GM12878 (cell line): ENCODE measurements around the gene ACTR5. TPM values are rescaled to one million over a fixed set of nuclear protein-coding genes. Genes with fewer than 3 reads are reported as not detected.

Experiments
- ATAC-seq: fragments of 200-7000 bp; cut with Tn5 transposase; 3 replicates; pipeline ENCODE4 v1.9.1; 2020; ENCODE audit warnings: mild to moderate bottlenecking, moderate library complexity
- BruUV-seq: library from RNA; stranded (reverse); fragments of 400-500 nt; replicated peaks from 2 replicates; lab custom pipeline; 2021; lab: Mats Ljungman, UMichigan
- CTCF ChIA-PET: fragments of 300-600 bp; sonication (Branson Sonifier 250); formaldehyde crosslinking; extraction: SDS; loops from one replicate; lab custom pipeline; 2021; ENCODE audit warnings: inconsistent platforms; lab: Yijun Ruan, JAX
- POLR2A ChIA-PET: fragments of 350-600 bp; formaldehyde crosslinking; extraction: SDS; loops from one replicate; lab custom pipeline; 2021; ENCODE audit warnings: inconsistent platforms; lab: Charles Lee
- RAD21 ChIA-PET: fragments of 300-600 bp; sonication (Branson Sonifier 250); formaldehyde crosslinking; loops from one replicate; lab custom pipeline; 2023; ENCODE audit warnings: antibody characterized with exemption; ENCODE audit not compliant: unreplicated experiment; lab: Charles Lee
- SMC1A ChIA-PET: fragments of 300-600 bp; sonication (Branson Sonifier 250); formaldehyde crosslinking; loops from one replicate; lab custom pipeline; 2023; ENCODE audit not compliant: unreplicated experiment, uncharacterized antibody; lab: Charles Lee
- DNase-seq: peaks from one replicate; pipeline ENCODE4 v3.0.0-alpha.2; 2011; ENCODE audit warnings: low read depth, low spot score
- FAIRE-seq: peaks from 3 replicates; lab custom pipeline; 2011; peaks lifted over from hg19 to GRCh38; lab: Jason Lieb, UNC
- H2AFZ ChIP-seq: 2 replicates; pipeline ENCODE4 v1.6.0; 2011; ENCODE audit warnings: low read depth, low read length, control low read depth; ENCODE audit not compliant: control insufficient read depth
- H3K27ac ChIP-seq: 2 replicates; pipeline ENCODE4 v1.5.1; 2011; ENCODE audit warnings: control low read depth; ENCODE audit not compliant: control insufficient read depth, insufficient read depth
- H3K27me3 ChIP-seq, 2 experiments: replicated peaks in 1 of 2; 2 replicates each; pipeline versions ENCODE4 v1.6.0 to v1.6.1; 2011; ENCODE audit warnings: low read length in 1 of 2; ENCODE audit not compliant: control insufficient read depth in 2 of 2, insufficient read depth in 2 of 2
- H3K36me3 ChIP-seq, 2 experiments: 2 replicates each; pipeline ENCODE4 v1.5.1; 2011; ENCODE audit warnings: low read length in 1 of 2; ENCODE audit not compliant: control insufficient read depth in 2 of 2, insufficient read depth in 2 of 2
- H3K4me1 ChIP-seq: 2 replicates; pipeline ENCODE4 v1.6.1; 2011; ENCODE audit warnings: mild to moderate bottlenecking, low read length, moderate library complexity, mixed read lengths; ENCODE audit not compliant: control insufficient read depth, insufficient read depth
- H3K4me2 ChIP-seq: 2 replicates; pipeline ENCODE4 v1.6.0; 2011; ENCODE audit warnings: control low read depth; ENCODE audit not compliant: control insufficient read depth, insufficient read depth
- H3K4me3 ChIP-seq: fragments of 200-600 bp; sonication (generic); 2 replicates; pipeline ENCODE4 v1.5.1; 2016
- H3K79me2 ChIP-seq: 2 replicates; pipeline ENCODE4 v1.6.0; 2011; ENCODE audit warnings: low read length; ENCODE audit not compliant: control insufficient read depth, insufficient read depth
- H3K9ac ChIP-seq: 2 replicates; pipeline ENCODE4 v1.8.0; 2011; ENCODE audit warnings: low read length, control low read depth, mixed read lengths; ENCODE audit not compliant: control insufficient read depth, insufficient read depth
- H3K9me3 ChIP-seq: replicated peaks from 3 replicates; pipeline ENCODE4 v1.5.1; 2011; ENCODE audit warnings: mild to moderate bottlenecking, low read length; ENCODE audit not compliant: control insufficient read depth, insufficient read depth
- H4K20me1 ChIP-seq: 2 replicates; pipeline ENCODE4 v1.6.0; 2011; ENCODE audit not compliant: control insufficient read depth, insufficient read depth
- E2F8 ChIP-seq: fragments of 450-650 bp; IDR thresholded peaks from 2 replicates; pipeline ENCODE4 v1.6.1; 2018; ENCODE audit warnings: mild to moderate bottlenecking, low read depth, moderate library complexity; ENCODE audit not compliant: partially characterized antibody
- POLR2A ChIP-seq: IDR thresholded peaks from 2 replicates; pipeline ENCODE4 v1.6.1; 2011; ENCODE audit warnings: low read depth, mild to moderate bottlenecking, low read length
- SKIL ChIP-seq: fragments of 450-650 bp; IDR thresholded peaks from 2 replicates; pipeline ENCODE4 v1.6.1; 2017; ENCODE audit warnings: mild to moderate bottlenecking, low read depth, inconsistent platforms; ENCODE audit not compliant: poor library complexity, severe bottlenecking
- SMARCA5 ChIP-seq: fragments of 450-650 bp; IDR thresholded peaks from 2 replicates; pipeline ENCODE4 v1.6.1; 2017; ENCODE audit warnings: mild to moderate bottlenecking
- WGBS: methylation state at CpG from one replicate; pipeline ENCODE4 v1.1.6; 2016; ENCODE audit warnings: low lambda C conversion rate; ENCODE audit not compliant: insufficient replicate concordance, insufficient coverage; ENCODE audit errors: missing lambda C conversion rate; 5-methylcytosine and 5-hydroxymethylcytosine counted together
- in situ Hi-C: fragments of 300-500 bp; cut with MboI; formaldehyde crosslinking; loops from 9 replicates; pipeline ENCODE4 v1.14.3; 2018; ENCODE audit warnings: mixed read lengths
- intact Hi-C: fragments of 100-400 bp; cut with micrococcal nuclease; formaldehyde crosslinking; loops from one replicate; pipeline ENCODE4 v1.14.2; 2022; ENCODE audit not compliant: unreplicated experiment
- polyA plus RNA-seq, 11 experiments: library from polyadenylated mRNA; depleted of rRNA in 4 of 11; unstranded in 6 of 11; stranded (reverse) in 5 of 11; fragments of >200 nt; fragmentation: Nextera tagmentation in 4 of 11; fragmentation: Illumina TruSeq in 1 of 11; extraction: Ambion mirVana in 4 of 11; extraction: Trizol in 1 of 11; gene quantifications; 1 replicate in 1 of 11; 2 replicates in 10 of 11; pipeline versions ENCODE4 v1.2.1 to v1.2.3, GENCODE V29; 2011 to 2016; ENCODE audit warnings: inconsistent platforms in 2 of 11, missing spikeins in 2 of 11, low read depth in 1 of 11
- total RNA-seq, 4 experiments: library from RNA; depleted of rRNA in 3 of 4; stranded (reverse); fragments of >200 nt in 3 of 4; fragmentation: Illumina TruSeq in 1 of 4; extraction: Trizol in 1 of 4; gene quantifications; 2 replicates each; pipeline versions ENCODE4 v1.2.1 to v1.2.3, GENCODE V29; 2013 to 2021

ACTR5 gene
- total and polyA plus RNA-seq, 10 of the 15 experiments (the other 5 are each of a cell fraction or from before 2014, with no cell fraction given), result 0.52 to 14.7 (median 8.8) TPM

GRCh38 chr20:38810926-38811630, 62.8 kb downstream of the ACTR5 start (continued):
- TF ChIP-seq SKIL (no peak), SMARCA5 (no peak)

- no peaks in the 10 kb centered on the region for H3K27me3 ChIP-seq
- ChIA-PET CTCF (interaction anchor here (1.0 to 3.7 kb wide), 5 partner anchors 10 to 81 kb away, joined by 4 to 17 read pairs (median 5); no protein-coding TSS in a partner anchor), RAD21 (interaction anchor here (0.8 to 2.8 kb wide), 11 partner anchors 11 to 81 kb away, joined by 3 to 14 read pairs (median 5); no protein-coding TSS in a partner anchor), SMC1A (interaction anchor here (1.0 to 11.1 kb wide), 8 partner anchors 15 to 81 kb away, joined by 3 to 187 read pairs (median 14); no protein-coding TSS in a partner anchor), POLR2A (interaction anchor here (0.5 to 1.4 kb wide), 8 partner anchors 8 to 149 kb away, joined by 3 to 8 read pairs (median 4); no protein-coding TSS in a partner anchor)
- peaks cover 96% of the 10 kb centered on the region for H3K79me2 ChIP-seq
- H3K4me1 ChIP-seq, result peaks cover 59% of the 10 kb centered on the region
- no peak for DNase-seq
- no peak overlapping the region for H3K9ac ChIP-seq
- no peak for FAIRE-seq
- H3K9me3 ChIP-seq, result no peaks in the 10 kb centered on the region
- no peak overlapping the region for H2AFZ ChIP-seq
- H3K36me3 ChIP-seq, result peaks cover 0 to 4% of the 10 kb centered on the region in 2 experiments
- no peak for ATAC-seq
- 93% methylated on average over 4 of the region's 4 CpGs for WGBS
- H3K4me2 ChIP-seq, result peak overlapping the region; percentile 87
- H3K4me3 ChIP-seq, result peak overlapping the region; percentile 60; the same call in 1 of the 2 replicates
- peaks cover 3% of the 10 kb centered on the region; the same call in 1 of the 2 replicates for H4K20me1 ChIP-seq
- intact Hi-C loops, result no loop called here
- H3K27ac ChIP-seq, result peak overlapping the region; percentile 84
- in situ Hi-C loops, result no loop called here
- no TSS peak for BruUV-seq
- TF ChIP-seq E2F8 (no peak), POLR2A (0 out of 2 replicates have a peak, but pooled peaks have one; percentile 12)
These were observed 63.5 kb downstream of the ACTR5 start for GRCh38 chr20:38811769-38812168.
